IMR-90 (cell line): Measurements from ENCODE around the gene CBL. TPM values are rescaled to one million over a fixed set of nuclear protein-coding genes. Genes with fewer than 3 reads are reported as not detected.

Experiments
- ATAC-seq: fragments of 200-7000 bp; cut with Tn5 transposase; 2 replicates; pipeline ENCODE4 v1.9.1; 2020; ENCODE audit warnings: low read depth, mild to moderate bottlenecking, moderate library complexity
- BruUV-seq: library from RNA; stranded (reverse); fragments of 400-500 nt; replicated peaks from 2 replicates; lab custom pipeline; 2021; lab: Mats Ljungman, UMichigan
- CTCF ChIA-PET: fragments of 300-600 bp; formaldehyde crosslinking; extraction: SDS; loops from one replicate; lab custom pipeline; 2021; ENCODE audit warnings: antibody characterized with exemption; lab: Yijun Ruan, JAX
- POLR2A ChIA-PET: fragments of 300-600 bp; sonication (Branson Sonifier 250); formaldehyde crosslinking; loops from one replicate; lab custom pipeline; 2022; ENCODE audit warnings: antibody characterized with exemption; ENCODE audit not compliant: unreplicated experiment; lab: Charles Lee
- DNase-seq: peaks from one replicate; pipeline ENCODE4 v3.0.0; 2013
- H2AFZ ChIP-seq: replicated peaks from 2 replicates; pipeline ENCODE3; 2013; ENCODE audit warnings: low read length, mild to moderate bottlenecking; ENCODE audit not compliant: poor library complexity
- H2AK5ac ChIP-seq: 2 replicates; pipeline ENCODE4 v1.6.1; 2013; ENCODE audit warnings: low read depth, low read length, inconsistent platforms
- H2AK9ac ChIP-seq: replicated peaks from 2 replicates; pipeline ENCODE3; 2013; ENCODE audit warnings: mild to moderate bottlenecking, low read depth, low read length, moderate library complexity; ENCODE audit not compliant: poor library complexity
- H2BK120ac ChIP-seq: 2 replicates; pipeline ENCODE4 v1.6.1; 2013; ENCODE audit warnings: low read depth, low read length, inconsistent platforms
- H2BK15ac ChIP-seq: 3 replicates; pipeline ENCODE4 v1.6.1; 2013; ENCODE audit warnings: low read depth, low read length, inconsistent platforms
- H2BK20ac ChIP-seq: 2 replicates; pipeline ENCODE4 v1.6.1; 2013; ENCODE audit warnings: low read depth, mild to moderate bottlenecking, inconsistent platforms, low read length, moderate library complexity
- H2BK5ac ChIP-seq: 2 replicates; pipeline ENCODE4 v1.6.1; 2013; ENCODE audit warnings: mild to moderate bottlenecking, low read depth, low read length, inconsistent platforms; ENCODE audit not compliant: poor library complexity, severe bottlenecking
- H3K14ac ChIP-seq: replicated peaks from 2 replicates; pipeline ENCODE4 v1.6.1; 2013; ENCODE audit warnings: low read depth, low read length, inconsistent platforms
- H3K18ac ChIP-seq: 2 replicates; pipeline ENCODE4 v1.6.1; 2013; ENCODE audit warnings: low read depth, low read length, control low read depth
- H3K23ac ChIP-seq: 2 replicates; pipeline ENCODE4 v1.6.1; 2013; ENCODE audit warnings: low read depth, low read length, inconsistent platforms
- H3K27ac ChIP-seq: 2 replicates; pipeline ENCODE4 v1.5.1; 2013; ENCODE audit warnings: mild to moderate bottlenecking, control low read depth, low read length; ENCODE audit not compliant: insufficient read depth
- H3K27me3 ChIP-seq: 2 replicates; pipeline ENCODE4 v1.6.1; 2013; ENCODE audit warnings: low read length; ENCODE audit not compliant: control insufficient read depth, insufficient read depth
- H3K36me3 ChIP-seq: 2 replicates; pipeline ENCODE4 v1.6.1; 2013; ENCODE audit warnings: low read length, mixed read lengths; ENCODE audit not compliant: control insufficient read depth, insufficient read depth
- H3K4ac ChIP-seq: 2 replicates; pipeline ENCODE4 v1.6.1; 2013; ENCODE audit warnings: low read depth, low read length, inconsistent platforms
- H3K4me1 ChIP-seq: 2 replicates; pipeline ENCODE4 v1.6.1; 2013; ENCODE audit warnings: low read length, mixed read lengths; ENCODE audit not compliant: control insufficient read depth, insufficient read depth
- H3K4me2 ChIP-seq: 2 replicates; pipeline ENCODE4 v1.6.1; 2013; ENCODE audit warnings: low read depth, mild to moderate bottlenecking, control low read depth, low read length, moderate library complexity
- H3K4me3 ChIP-seq: 2 replicates; pipeline ENCODE4 v1.5.1; 2013; ENCODE audit warnings: low read depth, mild to moderate bottlenecking, control low read depth, low read length, moderate library complexity; ENCODE audit not compliant: insufficient read depth
- H3K56ac ChIP-seq: 2 replicates; pipeline ENCODE4 v1.6.1; 2013; ENCODE audit warnings: low read length, inconsistent platforms; ENCODE audit not compliant: insufficient read depth; ENCODE audit errors: extremely low read depth
- H3K79me1 ChIP-seq, 2 experiments: 2 replicates each; pipeline ENCODE4 v1.6.1; 2013; ENCODE audit warnings: low read length in 2 of 2, inconsistent platforms in 1 of 2, low read depth in 1 of 2
- H3K9ac ChIP-seq: 2 replicates; pipeline ENCODE4 v1.6.1; 2013; ENCODE audit warnings: low read depth, low read length, control low read depth
- H3K9me1 ChIP-seq: 2 replicates; pipeline ENCODE4 v1.6.1; 2013; ENCODE audit warnings: low read length, inconsistent platforms; ENCODE audit not compliant: insufficient read depth
- H3K9me3 ChIP-seq: 2 replicates; pipeline ENCODE4 v1.6.1; 2013; ENCODE audit warnings: low read length; ENCODE audit not compliant: control insufficient read depth, insufficient read depth
- H4K20me1 ChIP-seq: 2 replicates; pipeline ENCODE4 v1.6.1; 2013; ENCODE audit warnings: low read length, inconsistent platforms; ENCODE audit not compliant: insufficient read depth
- H4K5ac ChIP-seq: 2 replicates; pipeline ENCODE4 v1.6.1; 2013; ENCODE audit warnings: mild to moderate bottlenecking, low read depth, low read length, control low read depth
- H4K8ac ChIP-seq, 2 experiments: 2 replicates each; pipeline ENCODE4 v1.6.1; 2013; ENCODE audit warnings: low read depth in 2 of 2, low read length in 2 of 2, control low read depth in 1 of 2, inconsistent platforms in 1 of 2
- H4K91ac ChIP-seq: 2 replicates; pipeline ENCODE4 v1.6.1; 2013; ENCODE audit warnings: low read depth, low read length, inconsistent platforms; ENCODE audit not compliant: insufficient read depth
- CHD1 ChIP-seq: IDR thresholded peaks from 2 replicates; pipeline ENCODE4 v1.6.1; 2012; ENCODE audit warnings: low read depth, low read length, improper control_type of control experiment
- ELK1 ChIP-seq: fragments of 150-350 bp; IDR thresholded peaks from 2 replicates; pipeline ENCODE4 v1.6.1; 2016; ENCODE audit warnings: low read depth, mild to moderate bottlenecking, low read length, moderate library complexity, borderline replicate concordance
- FOS ChIP-seq: fragments of 150-350 bp; IDR thresholded peaks from 2 replicates; pipeline ENCODE4 v1.6.1; 2016; ENCODE audit warnings: low read depth, low read length
- MAFK ChIP-seq: IDR thresholded peaks from 2 replicates; pipeline ENCODE4 v1.6.1; 2012; ENCODE audit warnings: low read depth, low read length, improper control_type of control experiment
- POLR2A ChIP-seq: IDR thresholded peaks from 2 replicates; pipeline ENCODE4 v1.6.1; 2012; ENCODE audit warnings: mild to moderate bottlenecking, low read depth, low read length
- RFX5 ChIP-seq: IDR thresholded peaks from 2 replicates; pipeline ENCODE4 v1.8.0; 2012; ENCODE audit warnings: low read depth, mild to moderate bottlenecking, low read length, moderate library complexity
- WGBS, 2 experiments: methylation state at CpG; one replicate each; pipeline versions ENCODE4 v1.1.5 to v1.1.7; 2013; ENCODE audit warnings: missing lambda C conversion rate in 2 of 2; ENCODE audit not compliant: insufficient read length in 1 of 2; ENCODE audit errors: extremely low coverage in 2 of 2; 5-methylcytosine and 5-hydroxymethylcytosine counted together
- dilution Hi-C: fragments of 300-500 bp; cut with HindIII; formaldehyde crosslinking; loops from one replicate; pipeline ENCODE4 v1.14.3; 2018; ENCODE audit warnings: low sequenced_read_pairs; ENCODE audit not compliant: unreplicated experiment
- in situ Hi-C: fragments of 300-500 bp; cut with MboI; formaldehyde crosslinking; loops from 3 replicates; pipeline ENCODE4 v1.14.3; 2019; ENCODE audit warnings: low sequenced_read_pairs, inconsistent platforms, mixed read lengths
- intact Hi-C: fragments of 100-400 bp; cut with micrococcal nuclease; formaldehyde crosslinking; loops from 2 replicates; pipeline ENCODE4 v1.10.0; 2022
- polyA plus RNA-seq, 3 experiments: library from polyadenylated mRNA; depleted of rRNA; stranded (reverse); fragments of >200 nt; gene quantifications; 2 replicates each; pipeline ENCODE4 v1.2.3, GENCODE V29; 2012; ENCODE audit warnings: low replicate concordance in 1 of 3
- total RNA-seq: library from RNA; depleted of rRNA; stranded (reverse); fragments of >200 nt; gene quantifications from 2 replicates; pipeline ENCODE4 v1.2.3, GENCODE V29; 2012
- TF ChIP-seq, protein P1 (sequence below): conservative IDR thresholded peaks from 2 replicates; pipeline ENCODE4 v1.5.1; 2012; ENCODE audit warnings: mild to moderate bottlenecking, low read depth, low read length, improper control_type of control experiment
- TF ChIP-seq, protein P2 (sequence below): fragments of 150-350 bp; IDR thresholded peaks from 2 replicates; pipeline ENCODE4 v1.6.1; 2017; ENCODE audit warnings: mild to moderate bottlenecking, antibody characterized with exemption, low read length, low read depth

Gene CBL
- total and polyA plus RNA-seq, 2 of the 4 experiments (the other 2 are of a cell fraction) = 6.1 to 11.8 TPM

DNA sequence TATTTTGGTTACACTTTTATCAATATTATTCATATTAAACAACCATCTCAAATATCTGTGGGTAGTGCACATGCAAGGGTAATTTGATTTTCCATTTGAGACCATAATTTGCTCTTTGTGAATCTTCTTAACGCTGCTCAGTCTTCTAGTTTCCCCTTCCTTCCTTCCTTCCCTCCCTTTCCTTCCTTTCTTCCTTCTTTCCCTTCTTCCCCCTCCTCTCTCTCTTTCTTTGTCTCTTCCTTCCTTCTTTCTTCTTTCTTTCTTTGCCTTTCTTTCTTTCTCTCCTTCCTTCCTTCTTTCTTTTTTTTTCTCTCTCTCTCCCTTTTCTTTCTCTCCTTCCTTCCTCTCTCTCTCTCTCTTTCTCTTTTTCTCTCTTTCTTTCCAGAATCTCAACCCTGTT lies 124.1 kb downstream of the CBL start:
- no peak overlapping the region for H2BK20ac ChIP-seq
- no peaks in the 10 kb centered on the region for H3K27me3 ChIP-seq
- H3K4me3 ChIP-seq = no peak overlapping the region
- H4K8ac ChIP-seq = no peak overlapping the region
- CTCF ChIA-PET = no interaction called here
- intact Hi-C loops (no loop called here), in situ Hi-C loops (no loop called here), dilution Hi-C loops (no loop called here)
- no peak overlapping the region for H3K23ac ChIP-seq
- no peak overlapping the region for H3K9ac ChIP-seq
- ATAC-seq = no peak
- H3K4me2 ChIP-seq = no peak overlapping the region
- no peak overlapping the region for H3K18ac ChIP-seq
- no peak overlapping the region for H3K27ac ChIP-seq
- H3K4me1 ChIP-seq = peaks cover 3% of the 10 kb centered on the region; the same call in 1 of the 2 replicates
- H3K9me3 ChIP-seq = no peaks in the 10 kb centered on the region
- no peaks in the 10 kb centered on the region for H4K20me1 ChIP-seq
- peaks cover 6 to 8% of the 10 kb centered on the region in 2 experiments; a peak in 3 of 4 replicates for H3K79me1 ChIP-seq
- no peak overlapping the region for H3K4ac ChIP-seq
- H2AK5ac ChIP-seq = no peak overlapping the region
- BruUV-seq = no TSS peak
- no peak overlapping the region for H2BK5ac ChIP-seq
- H3K14ac ChIP-seq = no peak overlapping the region
- POLR2A ChIA-PET = no interaction called here
- H2BK120ac ChIP-seq = no peak overlapping the region
- no CpG with 5 or more reads among the region's 1 CpG for WGBS, 2 experiments
- no peak for DNase-seq
- no peak overlapping the region for H4K5ac ChIP-seq
- no peak overlapping the region for H2AK9ac ChIP-seq
- H3K36me3 ChIP-seq = no peaks in the 10 kb centered on the region
- H2AFZ ChIP-seq = no peak overlapping the region
- TF ChIP-seq FOS (no peak), CHD1 (no peak), ELK1 (no peak), MAFK (no peak), POLR2A (no peak), RFX5 (no peak)
- TF ChIP-seq, protein P1, sequence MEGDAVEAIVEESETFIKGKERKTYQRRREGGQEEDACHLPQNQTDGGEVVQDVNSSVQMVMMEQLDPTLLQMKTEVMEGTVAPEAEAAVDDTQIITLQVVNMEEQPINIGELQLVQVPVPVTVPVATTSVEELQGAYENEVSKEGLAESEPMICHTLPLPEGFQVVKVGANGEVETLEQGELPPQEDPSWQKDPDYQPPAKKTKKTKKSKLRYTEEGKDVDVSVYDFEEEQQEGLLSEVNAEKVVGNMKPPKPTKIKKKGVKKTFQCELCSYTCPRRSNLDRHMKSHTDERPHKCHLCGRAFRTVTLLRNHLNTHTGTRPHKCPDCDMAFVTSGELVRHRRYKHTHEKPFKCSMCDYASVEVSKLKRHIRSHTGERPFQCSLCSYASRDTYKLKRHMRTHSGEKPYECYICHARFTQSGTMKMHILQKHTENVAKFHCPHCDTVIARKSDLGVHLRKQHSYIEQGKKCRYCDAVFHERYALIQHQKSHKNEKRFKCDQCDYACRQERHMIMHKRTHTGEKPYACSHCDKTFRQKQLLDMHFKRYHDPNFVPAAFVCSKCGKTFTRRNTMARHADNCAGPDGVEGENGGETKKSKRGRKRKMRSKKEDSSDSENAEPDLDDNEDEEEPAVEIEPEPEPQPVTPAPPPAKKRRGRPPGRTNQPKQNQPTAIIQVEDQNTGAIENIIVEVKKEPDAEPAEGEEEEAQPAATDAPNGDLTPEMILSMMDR = no peak
- TF ChIP-seq, protein P2, sequence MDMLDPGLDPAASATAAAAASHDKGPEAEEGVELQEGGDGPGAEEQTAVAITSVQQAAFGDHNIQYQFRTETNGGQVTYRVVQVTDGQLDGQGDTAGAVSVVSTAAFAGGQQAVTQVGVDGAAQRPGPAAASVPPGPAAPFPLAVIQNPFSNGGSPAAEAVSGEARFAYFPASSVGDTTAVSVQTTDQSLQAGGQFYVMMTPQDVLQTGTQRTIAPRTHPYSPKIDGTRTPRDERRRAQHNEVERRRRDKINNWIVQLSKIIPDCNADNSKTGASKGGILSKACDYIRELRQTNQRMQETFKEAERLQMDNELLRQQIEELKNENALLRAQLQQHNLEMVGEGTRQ = no peak
- no peak overlapping the region for H4K91ac ChIP-seq
- H2BK15ac ChIP-seq = no peak overlapping the region
- H3K9me1 ChIP-seq = peaks cover 8% of the 10 kb centered on the region
- no peak overlapping the region for H3K56ac ChIP-seq
